ENCODE results near the gene UBE2O.

Gene UBE2O

DNA sequence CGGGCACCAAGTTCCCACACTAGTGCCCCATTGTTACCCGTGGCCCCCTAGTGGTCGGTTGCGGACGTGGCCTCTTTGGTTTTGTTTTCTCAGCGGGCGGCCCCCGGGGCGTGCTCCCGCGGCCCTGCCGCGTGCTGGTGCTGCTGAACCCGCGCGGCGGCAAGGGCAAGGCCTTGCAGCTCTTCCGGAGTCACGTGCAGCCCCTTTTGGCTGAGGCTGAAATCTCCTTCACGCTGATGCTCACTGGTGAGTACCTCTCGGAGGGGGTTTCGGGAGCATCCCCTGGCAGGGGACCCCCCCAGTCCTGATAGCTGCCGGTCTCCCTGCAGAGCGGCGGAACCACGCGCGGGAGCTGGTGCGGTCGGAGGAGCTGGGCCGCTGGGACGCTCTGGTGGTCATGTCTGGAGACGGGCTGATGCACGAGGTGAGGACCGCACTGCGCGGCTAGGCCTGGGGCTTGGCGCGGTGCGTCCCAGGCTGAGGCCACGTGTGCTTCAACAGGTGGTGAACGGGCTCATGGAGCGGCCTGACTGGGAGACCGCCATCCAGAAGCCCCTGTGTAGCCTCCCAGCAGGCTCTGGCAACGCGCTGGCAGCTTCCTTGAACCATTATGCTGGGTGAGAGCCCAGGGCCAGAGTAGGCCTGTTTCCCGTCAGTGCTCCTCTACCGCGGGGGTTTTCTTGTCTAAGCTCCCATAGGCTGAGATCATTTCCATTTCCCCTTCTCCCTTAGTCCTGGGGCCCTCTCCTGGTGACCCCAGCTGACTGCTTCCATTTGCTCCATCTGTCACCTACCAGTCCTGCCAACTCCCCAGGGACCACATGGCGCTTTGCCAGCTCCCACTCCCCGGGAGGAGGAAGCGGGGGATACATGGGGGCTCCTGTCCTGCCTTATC lies 66.8 kb downstream of the UBE2O start:
- TF ChIP-seq EZH2phosphoT487 (IDR thresholded peaks at IDR 0.05; ENCODE audit: low read length) (no peak), EZH2 (optimal IDR thresholded peaks at IDR 0.05; ENCODE audit: low read depth, low read length) (no peak)
- TF ChIP-seq, protein P1, sequence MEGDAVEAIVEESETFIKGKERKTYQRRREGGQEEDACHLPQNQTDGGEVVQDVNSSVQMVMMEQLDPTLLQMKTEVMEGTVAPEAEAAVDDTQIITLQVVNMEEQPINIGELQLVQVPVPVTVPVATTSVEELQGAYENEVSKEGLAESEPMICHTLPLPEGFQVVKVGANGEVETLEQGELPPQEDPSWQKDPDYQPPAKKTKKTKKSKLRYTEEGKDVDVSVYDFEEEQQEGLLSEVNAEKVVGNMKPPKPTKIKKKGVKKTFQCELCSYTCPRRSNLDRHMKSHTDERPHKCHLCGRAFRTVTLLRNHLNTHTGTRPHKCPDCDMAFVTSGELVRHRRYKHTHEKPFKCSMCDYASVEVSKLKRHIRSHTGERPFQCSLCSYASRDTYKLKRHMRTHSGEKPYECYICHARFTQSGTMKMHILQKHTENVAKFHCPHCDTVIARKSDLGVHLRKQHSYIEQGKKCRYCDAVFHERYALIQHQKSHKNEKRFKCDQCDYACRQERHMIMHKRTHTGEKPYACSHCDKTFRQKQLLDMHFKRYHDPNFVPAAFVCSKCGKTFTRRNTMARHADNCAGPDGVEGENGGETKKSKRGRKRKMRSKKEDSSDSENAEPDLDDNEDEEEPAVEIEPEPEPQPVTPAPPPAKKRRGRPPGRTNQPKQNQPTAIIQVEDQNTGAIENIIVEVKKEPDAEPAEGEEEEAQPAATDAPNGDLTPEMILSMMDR (IDR thresholded peaks at IDR 0.05; ENCODE audit: low read length), result peak; percentile 86
- H3K27me3 ChIP-seq (replicated peaks; ENCODE audit: insufficient read depth, low read length), result peaks cover 18% of the 10 kb centered on the region
- H3K4me2 ChIP-seq (ENCODE audit: low read depth, low read length), result peak overlapping the region; percentile 98
- H3K4me1 ChIP-seq (ENCODE audit: low read length), result peaks cover 11% of the 10 kb centered on the region; the same call in 1 of the 2 replicates
- H3K79me2 ChIP-seq (ENCODE audit: low read length), result no peaks in the 10 kb centered on the region
- peak overlapping the region; percentile 62 for H3K4me3 ChIP-seq (ENCODE audit: low read length)
- no peaks in the 10 kb centered on the region for H3K9me2 ChIP-seq (replicated peaks; ENCODE audit: insufficient read depth, low read length)
- H3F3A ChIP-seq (ENCODE audit: insufficient read depth, low read length), result peaks cover 10% of the 10 kb centered on the region
- H3K27ac ChIP-seq (ENCODE audit: low read length), result no peak overlapping the region
- peak overlapping the region; percentile 54 for H2AFZ ChIP-seq (ENCODE audit: low read length)
- H4K20me1 ChIP-seq (ENCODE audit: insufficient read depth, low read length), result no peaks in the 10 kb centered on the region
- no peaks in the 10 kb centered on the region for H3K9me3 ChIP-seq (replicated peaks; ENCODE audit: insufficient read depth, low read length)
- no peaks in the 10 kb centered on the region for H3K36me3 ChIP-seq (replicated peaks; ENCODE audit: insufficient read depth, low read length)
- DNase-seq, result peak; percentile 86
- H3K9ac ChIP-seq (ENCODE audit: low read length), result no peak overlapping the region

GRCh38 chr17:76384987-76385891 lies 67.7 kb downstream of the UBE2O start:
- H3K9me2 ChIP-seq (replicated peaks; ENCODE audit: insufficient read depth, low read length), result no peaks in the 10 kb centered on the region
- DNase-seq, result no peak
- peaks cover 10% of the 10 kb centered on the region for H3F3A ChIP-seq (ENCODE audit: insufficient read depth, low read length)
- no peaks in the 10 kb centered on the region for H3K9me3 ChIP-seq (replicated peaks; ENCODE audit: insufficient read depth, low read length)
- peaks cover 18% of the 10 kb centered on the region for H3K27me3 ChIP-seq (replicated peaks; ENCODE audit: insufficient read depth, low read length)
- no peak overlapping the region for H3K27ac ChIP-seq (ENCODE audit: low read length)
- no peak overlapping the region for H3K9ac ChIP-seq (ENCODE audit: low read length)
- peak overlapping the region; percentile 98 for H3K4me2 ChIP-seq (ENCODE audit: low read depth, low read length)
- H3K4me3 ChIP-seq (ENCODE audit: low read length), result peak overlapping the region; percentile 62
- H2AFZ ChIP-seq (ENCODE audit: low read length), result peak overlapping the region; percentile 54
- no peaks in the 10 kb centered on the region for H4K20me1 ChIP-seq (ENCODE audit: insufficient read depth, low read length)
- no peaks in the 10 kb centered on the region for H3K79me2 ChIP-seq (ENCODE audit: low read length)
- no peaks in the 10 kb centered on the region for H3K36me3 ChIP-seq (replicated peaks; ENCODE audit: insufficient read depth, low read length)
- no peak for TF ChIP-seq EZH2phosphoT487 (IDR thresholded peaks at IDR 0.05; ENCODE audit: low read length)
- TF ChIP-seq, protein P1 (IDR thresholded peaks at IDR 0.05; ENCODE audit: low read length), result no peak
- H3K4me1 ChIP-seq (ENCODE audit: low read length), result peaks cover 11% of the 10 kb centered on the region; the same call in 1 of the 2 replicates

DNA sequence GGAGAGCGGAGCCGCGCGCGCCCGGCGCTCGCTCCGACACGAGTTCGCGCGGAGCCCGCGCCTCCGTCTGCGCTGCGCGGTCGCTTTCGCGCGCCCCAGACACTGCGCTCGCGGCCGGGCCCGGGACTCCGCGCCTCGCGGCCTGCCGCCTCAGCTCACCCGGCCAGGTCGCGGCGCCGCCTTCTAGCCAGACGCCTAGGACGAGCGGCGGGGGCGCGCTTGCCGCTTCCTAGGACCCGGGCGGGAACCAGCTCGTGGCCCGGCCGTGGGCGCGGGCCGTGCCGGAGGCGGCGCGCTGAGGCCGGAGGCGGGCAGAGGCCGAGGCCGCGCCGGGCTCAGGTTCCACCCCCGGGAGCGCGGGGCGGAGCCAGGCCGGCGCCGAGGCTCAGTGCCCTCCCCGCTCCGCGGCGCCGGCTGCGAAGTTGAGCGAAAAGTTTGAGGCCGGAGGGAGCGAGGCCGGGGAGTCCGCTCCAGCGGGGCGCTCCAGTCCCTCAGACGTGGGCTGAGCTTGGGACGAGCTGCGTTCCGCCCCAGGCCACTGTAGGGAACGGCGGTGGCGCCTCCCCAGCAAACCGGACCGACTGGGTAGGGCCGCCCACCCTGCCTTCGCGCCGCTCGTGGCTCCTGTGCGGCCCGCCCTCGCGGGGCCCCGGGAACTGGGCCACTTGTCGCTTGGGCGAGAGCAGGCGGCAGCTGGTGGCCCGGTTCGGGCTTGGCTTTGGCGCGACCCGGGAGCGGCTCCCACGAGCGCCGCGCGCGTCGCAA lies 68.5 kb downstream of the UBE2O start, which contains the start of gene SPHK1:
TSS of gene SPHK1 (plus strand) at position 388 of the 765 bp plus-strand sequence. CDS start 1,036 bp downstream, outside the sequence.
- Histone ChIP-seq H3K27ac (ENCODE audit: low read length) (peak within 1 kb of the TSS; percentile 29; the same call in 1 of the 2 replicates), H3K9ac (ENCODE audit: low read length) (peak within 1 kb of the TSS; percentile 59; the same call in 1 of the 2 replicates)

More for the DNA sequence above, 68.5 kb downstream of the UBE2O start, which contains the start of gene SPHK1:
- peak; percentile 85 for DNase-seq
- Histone ChIP-seq H3K36me3 (replicated peaks; ENCODE audit: insufficient read depth, low read length) (no peaks in the 10 kb centered on the region), H3K9me2 (replicated peaks; ENCODE audit: insufficient read depth, low read length) (no peaks in the 10 kb centered on the region), H4K20me1 (ENCODE audit: insufficient read depth, low read length) (no peaks in the 10 kb centered on the region), H2AFZ (ENCODE audit: low read length) (peak within 1 kb of the TSS; percentile 93), H3F3A (ENCODE audit: insufficient read depth, low read length) (peaks cover 10% of the 10 kb centered on the region), H3K4me3 (ENCODE audit: low read length) (peak within 1 kb of the TSS; percentile 69), H3K79me2 (ENCODE audit: low read length) (no peaks in the 10 kb centered on the region), H3K9me3 (replicated peaks; ENCODE audit: insufficient read depth, low read length) (no peaks in the 10 kb centered on the region), H3K4me1 (ENCODE audit: low read length) (peaks cover 11% of the 10 kb centered on the region; the same call in 1 of the 2 replicates), H3K27me3 (replicated peaks; ENCODE audit: insufficient read depth, low read length) (peaks cover 18% of the 10 kb centered on the region), H3K4me2 (ENCODE audit: low read depth, low read length) (peak within 1 kb of the TSS; percentile 100)
- no peak for TF ChIP-seq EZH2 (optimal IDR thresholded peaks at IDR 0.05; ENCODE audit: low read depth, low read length)
- TF ChIP-seq, protein P1 (IDR thresholded peaks at IDR 0.05; ENCODE audit: low read length), result no peak

Data from MM.1S (cell line).